ENCODE data around the gene PCF11. TPM values are rescaled to one million over a fixed set of nuclear protein-coding genes. Genes with fewer than 3 reads are reported as not detected.

Gene PCF11
- total RNA-seq, 1 experiment from 2014 or later = 46.1 TPM

- TF ChIP-seq USF2 (CRISPR knock-in tag; IDR thresholded peaks at IDR 0.05) (no peak), NFE2L1 (CRISPR knock-in tag; IDR thresholded peaks at IDR 0.05) (no peak), EMX1 (CRISPR knock-in tag; IDR thresholded peaks at IDR 0.05) (no peak), CBFB (CRISPR knock-in tag; IDR thresholded peaks at IDR 0.05; ENCODE audit: low read depth) (no peak), HMGXB4 (CRISPR knock-in tag; IDR thresholded peaks at IDR 0.05) (no peak), ZBTB43 (CRISPR knock-in tag; IDR thresholded peaks at IDR 0.05) (no peak), ATF2 (CRISPR knock-in tag; IDR thresholded peaks at IDR 0.05; ENCODE audit: borderline replicate concordance, low read depth) (no peak), ERG (CRISPR knock-in tag; IDR thresholded peaks at IDR 0.05) (no peak), SOX15 (CRISPR knock-in tag; IDR thresholded peaks at IDR 0.05) (no peak), ZNF281 (CRISPR knock-in tag; IDR thresholded peaks at IDR 0.05) (no peak), IRF2 (CRISPR knock-in tag; IDR thresholded peaks at IDR 0.05; ENCODE audit: borderline replicate concordance, low read depth) (no peak), ATF1 (CRISPR knock-in tag; IDR thresholded peaks at IDR 0.05) (no peak), AR (CRISPR knock-in tag; IDR thresholded peaks at IDR 0.05) (no peak)
- DNase-seq (ENCODE audit: low spot score) = no peak
- POLR2A ChIA-PET = no interaction called here
- Mint-ChIP-seq H3K27me3 (ENCODE audit: low read depth) (no peaks in the 10 kb centered on the region), H3K4me1 (no peaks in the 10 kb centered on the region; the same call in 1 of the 2 replicates), H3K4me3 (no peak overlapping the region), H3K36me3 (no peaks in the 10 kb centered on the region), H3K27ac (no peak overlapping the region), H3K9me3 (no peaks in the 10 kb centered on the region)
- no peak for ATAC-seq
- CTCF ChIA-PET = no interaction called here
Measured at GRCh38 chr11:83116015-83116641, 40.8 kb upstream of the PCF11 start.
